HCT116 (cell line): ENCODE data around the gene RASSF5. TPM values are rescaled to one million over a fixed set of nuclear protein-coding genes. Genes with fewer than 3 reads are reported as not detected.

Source experiments
- ATAC-seq: fragments of 200-7000 bp; cut with Tn5 transposase; 2 replicates; pipeline ENCODE4 v1.9.1; 2020; ENCODE audit warnings: mild to moderate bottlenecking, moderate library complexity
- BruUV-seq: library from RNA; stranded (reverse); fragments of 400-500 nt; replicated peaks from 2 replicates; lab custom pipeline; 2021; lab: Mats Ljungman, UMichigan
- CTCF ChIA-PET: fragments of 300-600 bp; sonication (Branson Sonifier 250); formaldehyde crosslinking; loops from one replicate; lab custom pipeline; 2021; ENCODE audit warnings: antibody characterized with exemption; lab: Charles Lee
- POLR2A ChIA-PET: fragments of 300-600, 350-600 bp; sonication (Branson Sonifier 250); formaldehyde crosslinking; loops from one replicate; lab custom pipeline; 2021; ENCODE audit warnings: antibody characterized with exemption; lab: Charles Lee
- RAD21 ChIA-PET, 2 experiments: fragments of 300-600 bp; sonication (Branson Sonifier 250); formaldehyde crosslinking; loops; one replicate each; lab custom pipeline; 2023; ENCODE audit warnings: low total read pairs in 2 of 2; ENCODE audit not compliant: uncharacterized antibody in 2 of 2, unreplicated experiment in 2 of 2, low non-redundant PET in 1 of 2; lab: Charles Lee
- DNase-seq: peaks from one replicate; pipeline ENCODE4 v3.0.0-alpha.2; 2010; ENCODE audit warnings: low read depth, low spot score
- H2AFZ ChIP-seq: fragments of 200-600 bp; shearing (Covaris generic), sonication (generic); 2 replicates; pipeline ENCODE4 v1.6.1; 2017; ENCODE audit warnings: low read depth, mixed run types, mixed read lengths, antibody characterized with exemption, low read length; ENCODE audit not compliant: poor library complexity, severe bottlenecking
- H3K27ac ChIP-seq: 2 replicates; pipeline ENCODE4 v1.5.1; 2012; ENCODE audit warnings: low read depth, low read length
- H3K27me3 ChIP-seq: fragments of 200-600 bp; sonication (generic); 2 replicates; pipeline ENCODE4 v1.6.1; 2016; ENCODE audit warnings: mixed run types, low read length, mixed read lengths; ENCODE audit not compliant: insufficient read depth
- H3K36me3 ChIP-seq, 2 experiments: fragments of 200-500 bp in 1 of 2; fragments of 200-600 bp in 1 of 2; sonication (Bioruptor generic) in 1 of 2; sonication (generic) in 1 of 2; 2 replicates each; pipeline versions ENCODE4 v1.5.1 to v1.6.1; 2014 to 2016; ENCODE audit warnings: low read length in 2 of 2, inconsistent platforms in 1 of 2, mixed read lengths in 1 of 2, mixed run types in 1 of 2; ENCODE audit not compliant: insufficient read depth in 2 of 2, control insufficient read depth in 1 of 2
- H3K4me1 ChIP-seq, 2 experiments: fragments of 200-600 bp in 1 of 2; sonication (generic) in 1 of 2; 2 replicates each; pipeline versions ENCODE4 v1.5.1 to v1.6.1; 2012 to 2017; ENCODE audit warnings: low read length in 2 of 2, inconsistent platforms in 1 of 2, mild to moderate bottlenecking in 1 of 2, mixed read lengths in 1 of 2, mixed run types in 1 of 2, moderate library complexity in 1 of 2; ENCODE audit not compliant: insufficient read depth in 2 of 2, control insufficient read depth in 1 of 2
- H3K4me2 ChIP-seq: fragments of 200-600 bp; sonication (generic); 2 replicates; pipeline ENCODE4 v1.6.1; 2017; ENCODE audit warnings: mixed run types, low read length, mixed read lengths
- H3K4me3 ChIP-seq, 2 experiments: fragments of 200-600 bp in 1 of 2; sonication (generic) in 1 of 2; replicated peaks in 1 of 2; 2 replicates each; pipeline ENCODE4 v1.5.1; 2011 to 2016; ENCODE audit warnings: low read length in 2 of 2, control low read depth in 1 of 2, low read depth in 1 of 2, mild to moderate bottlenecking in 1 of 2, mixed read lengths in 1 of 2, mixed run types in 1 of 2
- H3K79me2 ChIP-seq: fragments of 200-600 bp; sonication (generic); 2 replicates; pipeline ENCODE4 v1.6.1; 2017; ENCODE audit warnings: mild to moderate bottlenecking, mixed run types, low read length, moderate library complexity, mixed read lengths; ENCODE audit not compliant: insufficient read depth
- H3K9ac ChIP-seq: fragments of 200-600 bp; sonication (generic); 2 replicates; pipeline ENCODE4 v1.6.1; 2016; ENCODE audit warnings: low read length, mixed read lengths
- H3K9me2 ChIP-seq: fragments of 200-600 bp; sonication (generic), shearing (Covaris generic); 2 replicates; pipeline ENCODE4 v1.6.1; 2017; ENCODE audit warnings: mixed run types, mild to moderate bottlenecking, moderate library complexity; ENCODE audit not compliant: insufficient read depth
- H3K9me3 ChIP-seq, 2 experiments: fragments of 200-500 bp in 1 of 2; fragments of 200-600 bp in 1 of 2; sonication (Bioruptor generic) in 1 of 2; sonication (generic) in 1 of 2; 2 replicates each; pipeline ENCODE4 v1.6.1; 2014 to 2017; ENCODE audit warnings: low read length in 2 of 2, mixed read lengths in 2 of 2, inconsistent platforms in 1 of 2, low read depth in 1 of 2, mild to moderate bottlenecking in 1 of 2, mixed run types in 1 of 2, moderate library complexity in 1 of 2; ENCODE audit not compliant: control insufficient read depth in 1 of 2, insufficient read depth in 1 of 2
- H4K20me1 ChIP-seq: fragments of 200-600 bp; sonication (generic), shearing (Covaris generic); 2 replicates; pipeline ENCODE4 v1.6.1; 2017; ENCODE audit warnings: mixed run types, mild to moderate bottlenecking, moderate library complexity; ENCODE audit not compliant: insufficient read depth
- POLR2A ChIP-seq: IDR thresholded peaks from 2 replicates; pipeline ENCODE4 v1.7.0; 2011; ENCODE audit warnings: borderline replicate concordance; ENCODE audit not compliant: insufficient read depth, insufficient read length; ENCODE audit errors: extremely low read depth
- RAD21 ChIP-seq: IDR thresholded peaks from 2 replicates; pipeline ENCODE4 v1.6.1; 2012; ENCODE audit warnings: low read depth, mild to moderate bottlenecking
- SP1 ChIP-seq: IDR thresholded peaks from 2 replicates; pipeline ENCODE4 v1.6.1; 2012; ENCODE audit warnings: low read depth
- SRF ChIP-seq: IDR thresholded peaks from 2 replicates; pipeline ENCODE4 v1.6.1; 2012; ENCODE audit warnings: low read depth
- TCF7L2 ChIP-seq: IDR thresholded peaks from 2 replicates; pipeline ENCODE4 v1.7.0; 2011; ENCODE audit warnings: borderline replicate concordance, inconsistent platforms; ENCODE audit not compliant: insufficient read depth, insufficient read length; ENCODE audit errors: extremely low read depth
- YY1 ChIP-seq: IDR thresholded peaks from 2 replicates; pipeline ENCODE4 v1.6.1; 2011; ENCODE audit warnings: low read length, low read depth, moderate library complexity, mild to moderate bottlenecking; ENCODE audit not compliant: insufficient replicate concordance; ENCODE audit errors: extremely low read depth
- intact Hi-C: fragments of 100-400 bp; cut with micrococcal nuclease; formaldehyde crosslinking; loops from 2 replicates; pipeline ENCODE4 v1.10.0; 2022
- total RNA-seq: library from RNA; stranded (reverse); gene quantifications from one replicate; pipeline ENCODE4 v1.2.1, GENCODE V29; 2021; ENCODE audit not compliant: unreplicated experiment
- TF ChIP-seq, protein P1 (sequence below): IDR thresholded peaks from 2 replicates; pipeline ENCODE4 v1.6.1; 2012; ENCODE audit warnings: low read depth
- TF ChIP-seq, protein P2 (sequence below): IDR thresholded peaks from 2 replicates; pipeline ENCODE4 v1.6.1; 2012

Gene RASSF5
- total RNA-seq, 1 experiment from 2014 or later, result 5.4 TPM

DNA sequence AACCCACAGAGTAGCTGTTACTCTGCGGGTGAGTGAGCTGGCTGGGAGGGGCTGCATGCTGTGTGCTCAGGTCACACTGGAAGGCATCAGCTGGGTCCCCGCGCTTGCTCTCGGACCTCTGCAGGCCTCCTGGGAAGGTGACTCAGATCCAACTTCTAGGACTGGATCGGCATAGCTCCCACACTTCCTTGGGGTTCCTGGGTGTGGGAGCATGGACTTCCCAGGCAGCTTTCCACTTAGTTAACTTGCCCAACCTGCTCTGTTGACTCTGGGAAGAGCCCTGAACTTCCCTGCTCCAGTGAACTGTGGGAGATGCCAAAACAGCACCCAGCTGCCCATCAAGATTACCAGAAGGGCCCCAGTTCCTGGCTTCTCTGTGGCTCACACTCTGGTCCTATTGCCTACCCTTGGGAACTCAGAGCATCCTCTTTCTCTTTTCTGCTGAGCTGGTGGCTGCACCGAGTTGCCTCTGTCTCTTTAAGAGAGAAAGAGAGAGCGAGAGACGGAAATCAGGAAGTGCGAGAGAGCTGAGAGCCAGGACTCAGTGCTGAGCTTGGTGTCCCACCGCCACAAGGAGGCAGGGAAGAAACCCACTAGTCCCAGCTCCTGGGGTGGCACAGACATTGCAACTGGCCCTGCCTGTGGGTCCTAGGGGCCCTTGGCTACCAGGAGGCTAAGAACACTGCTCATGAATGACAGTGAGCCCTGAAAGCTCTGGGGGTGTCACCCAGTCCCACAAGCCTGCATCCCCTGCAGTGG is 37.2 kb upstream of the RASSF5 start, which contains the start of gene IKBKE (continued):
- TF ChIP-seq YY1, result peak; percentile 33
- no peak for TF ChIP-seq SRF
- TF ChIP-seq, all 23 proteins: peak for 6

DNA sequence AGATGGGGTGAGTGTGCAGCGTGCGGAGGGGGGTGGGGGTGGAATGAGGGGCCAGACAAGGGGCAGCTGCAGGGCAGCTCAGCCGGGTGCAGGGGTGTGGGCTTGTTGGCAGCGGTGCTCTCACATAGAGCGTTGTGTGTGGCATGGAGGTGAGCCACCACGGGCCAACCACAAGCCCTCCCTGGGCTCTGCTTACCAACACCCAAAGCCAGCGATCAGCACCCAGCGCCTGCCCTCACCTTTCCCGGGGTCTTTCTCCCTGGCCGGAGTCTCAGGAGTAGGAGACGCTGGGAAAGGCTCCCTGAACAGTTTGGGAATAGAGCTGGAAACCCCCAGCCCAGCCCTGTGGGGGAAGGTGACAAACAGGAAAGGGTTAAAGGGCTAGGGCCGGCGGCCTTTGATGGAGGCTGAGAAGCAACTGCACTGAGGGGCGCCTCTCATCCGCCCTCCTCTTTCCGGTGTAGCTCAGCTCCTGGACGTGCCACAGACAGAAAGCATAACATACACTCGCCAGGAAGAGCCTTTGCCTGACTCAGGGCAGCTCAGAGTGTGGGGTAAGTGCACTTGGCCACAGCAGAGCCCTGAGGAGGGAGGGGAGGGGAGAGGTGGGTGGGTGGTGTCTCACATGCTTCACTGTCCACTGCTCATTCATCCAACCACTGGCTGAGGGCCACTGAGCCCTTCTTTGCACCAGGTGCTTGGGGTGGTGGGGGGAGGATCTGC is 36.5 kb upstream of the RASSF5 start:
- no peak for DNase-seq
- no peaks in the 10 kb centered on the region for H3K36me3 ChIP-seq
- peak overlapping the region; percentile 62 for H3K9ac ChIP-seq
- CTCF ChIA-PET, result interaction anchor here (0.6 to 2.4 kb wide), 8 partner anchors 9 to 879 kb away, joined by 3 to 21 read pairs (median 4); partner anchors contain the start of genes DYRK3 and EIF2D
- H3K27me3 ChIP-seq, result no peaks in the 10 kb centered on the region
- no peaks in the 10 kb centered on the region for H3K9me2 ChIP-seq
- H3K4me1 ChIP-seq, result peaks cover 19 to 31% of the 10 kb centered on the region in 2 experiments; a peak in 3 of 4 replicates
- no TSS peak for BruUV-seq
- POLR2A ChIA-PET, result interaction anchor here (1.1 kb wide), 1 partner anchor 486 kb away, joined by 3 read pairs; no protein-coding TSS in a partner anchor
- intact Hi-C loops, result no loop called here
- H3K4me3 ChIP-seq, result peak overlapping the region; percentile 66 to 80
- no peaks in the 10 kb centered on the region for H3K9me3 ChIP-seq
- H3K4me2 ChIP-seq, result peak overlapping the region; percentile 87
- RAD21 ChIA-PET, result interaction anchor here (0.9 to 1.1 kb wide), 2 partner anchors 8 to 25 kb away, joined by 3 to 4 read pairs; no protein-coding TSS in a partner anchor
- ATAC-seq, result peak; percentile 62
- H4K20me1 ChIP-seq, result no peaks in the 10 kb centered on the region
- H3K79me2 ChIP-seq, result no peaks in the 10 kb centered on the region
- TF ChIP-seq, protein P1, sequence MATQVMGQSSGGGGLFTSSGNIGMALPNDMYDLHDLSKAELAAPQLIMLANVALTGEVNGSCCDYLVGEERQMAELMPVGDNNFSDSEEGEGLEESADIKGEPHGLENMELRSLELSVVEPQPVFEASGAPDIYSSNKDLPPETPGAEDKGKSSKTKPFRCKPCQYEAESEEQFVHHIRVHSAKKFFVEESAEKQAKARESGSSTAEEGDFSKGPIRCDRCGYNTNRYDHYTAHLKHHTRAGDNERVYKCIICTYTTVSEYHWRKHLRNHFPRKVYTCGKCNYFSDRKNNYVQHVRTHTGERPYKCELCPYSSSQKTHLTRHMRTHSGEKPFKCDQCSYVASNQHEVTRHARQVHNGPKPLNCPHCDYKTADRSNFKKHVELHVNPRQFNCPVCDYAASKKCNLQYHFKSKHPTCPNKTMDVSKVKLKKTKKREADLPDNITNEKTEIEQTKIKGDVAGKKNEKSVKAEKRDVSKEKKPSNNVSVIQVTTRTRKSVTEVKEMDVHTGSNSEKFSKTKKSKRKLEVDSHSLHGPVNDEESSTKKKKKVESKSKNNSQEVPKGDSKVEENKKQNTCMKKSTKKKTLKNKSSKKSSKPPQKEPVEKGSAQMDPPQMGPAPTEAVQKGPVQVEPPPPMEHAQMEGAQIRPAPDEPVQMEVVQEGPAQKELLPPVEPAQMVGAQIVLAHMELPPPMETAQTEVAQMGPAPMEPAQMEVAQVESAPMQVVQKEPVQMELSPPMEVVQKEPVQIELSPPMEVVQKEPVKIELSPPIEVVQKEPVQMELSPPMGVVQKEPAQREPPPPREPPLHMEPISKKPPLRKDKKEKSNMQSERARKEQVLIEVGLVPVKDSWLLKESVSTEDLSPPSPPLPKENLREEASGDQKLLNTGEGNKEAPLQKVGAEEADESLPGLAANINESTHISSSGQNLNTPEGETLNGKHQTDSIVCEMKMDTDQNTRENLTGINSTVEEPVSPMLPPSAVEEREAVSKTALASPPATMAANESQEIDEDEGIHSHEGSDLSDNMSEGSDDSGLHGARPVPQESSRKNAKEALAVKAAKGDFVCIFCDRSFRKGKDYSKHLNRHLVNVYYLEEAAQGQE, result no peak
- TF ChIP-seq RAD21 (no peak), SP1 (no peak), TCF7L2 (peak; percentile 98), YY1 (no peak), POLR2A (no peak)
- TF ChIP-seq, protein P2, sequence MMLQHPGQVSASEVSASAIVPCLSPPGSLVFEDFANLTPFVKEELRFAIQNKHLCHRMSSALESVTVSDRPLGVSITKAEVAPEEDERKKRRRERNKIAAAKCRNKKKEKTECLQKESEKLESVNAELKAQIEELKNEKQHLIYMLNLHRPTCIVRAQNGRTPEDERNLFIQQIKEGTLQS, result no peak
- peak overlapping the region; percentile 66 for H3K27ac ChIP-seq
- peak overlapping the region; percentile 71 for H2AFZ ChIP-seq
